ENCODE results near the gene RPN2. TPM values are rescaled to one million over a fixed set of nuclear protein-coding genes. Genes with fewer than 3 reads are reported as not detected.

The RPN2 gene
- total and polyA plus RNA-seq, 10 of the 15 experiments (the other 5 are each of a cell fraction or from before 2014, with no cell fraction given), result 148 to 365 (median 228) TPM

DNA sequence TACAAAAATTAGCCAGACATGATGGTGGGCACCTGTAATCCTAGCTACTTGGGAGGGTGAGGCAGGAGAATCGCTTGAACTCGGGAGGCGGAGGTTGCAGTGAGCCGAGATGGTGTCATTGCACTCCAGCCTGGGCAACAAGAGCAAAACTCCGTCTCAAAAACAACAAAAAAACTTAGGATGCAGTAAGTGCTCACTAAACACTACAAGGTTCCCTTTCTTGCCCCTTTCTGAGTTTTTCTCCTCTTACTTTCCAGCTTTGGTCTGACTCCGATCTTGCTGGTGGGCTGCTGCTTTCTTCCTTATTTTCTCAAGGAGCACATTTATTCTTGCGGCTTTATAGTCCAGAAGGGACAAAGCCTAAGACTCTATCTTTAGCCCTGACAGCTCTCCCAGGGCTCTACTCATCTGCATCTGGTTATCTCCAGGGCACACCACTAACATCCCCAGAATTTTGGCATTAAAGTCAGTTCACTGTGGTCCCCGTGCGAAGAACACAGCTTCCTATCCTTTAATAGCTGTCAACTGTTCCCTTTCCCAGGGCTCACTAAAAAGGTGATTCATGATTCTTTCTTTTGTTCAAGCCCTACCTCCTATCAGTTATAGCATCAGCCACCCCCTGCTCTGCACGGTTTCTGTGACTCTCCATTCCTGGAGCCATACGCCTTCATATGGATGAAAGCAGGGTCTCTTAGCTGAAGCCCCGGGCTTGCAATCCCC, 17.1 kb upstream of the RPN2 start (continued):
- TF ChIP-seq DPF2 (IDR thresholded peaks at IDR 0.05), result no peak
- no peak for TF ChIP-seq JUND (IDR thresholded peaks at IDR 0.05; ENCODE audit: low read depth, low read length)
- TF ChIP-seq, protein P1, sequence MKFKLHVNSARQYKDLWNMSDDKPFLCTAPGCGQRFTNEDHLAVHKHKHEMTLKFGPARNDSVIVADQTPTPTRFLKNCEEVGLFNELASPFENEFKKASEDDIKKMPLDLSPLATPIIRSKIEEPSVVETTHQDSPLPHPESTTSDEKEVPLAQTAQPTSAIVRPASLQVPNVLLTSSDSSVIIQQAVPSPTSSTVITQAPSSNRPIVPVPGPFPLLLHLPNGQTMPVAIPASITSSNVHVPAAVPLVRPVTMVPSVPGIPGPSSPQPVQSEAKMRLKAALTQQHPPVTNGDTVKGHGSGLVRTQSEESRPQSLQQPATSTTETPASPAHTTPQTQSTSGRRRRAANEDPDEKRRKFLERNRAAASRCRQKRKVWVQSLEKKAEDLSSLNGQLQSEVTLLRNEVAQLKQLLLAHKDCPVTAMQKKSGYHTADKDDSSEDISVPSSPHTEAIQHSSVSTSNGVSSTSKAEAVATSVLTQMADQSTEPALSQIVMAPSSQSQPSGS (IDR thresholded peaks at IDR 0.05; ENCODE audit: low read length), result no peak
- no peak for TF ChIP-seq RFX5 (IDR thresholded peaks at IDR 0.05; ENCODE audit: low read depth, low read length)

DNA sequence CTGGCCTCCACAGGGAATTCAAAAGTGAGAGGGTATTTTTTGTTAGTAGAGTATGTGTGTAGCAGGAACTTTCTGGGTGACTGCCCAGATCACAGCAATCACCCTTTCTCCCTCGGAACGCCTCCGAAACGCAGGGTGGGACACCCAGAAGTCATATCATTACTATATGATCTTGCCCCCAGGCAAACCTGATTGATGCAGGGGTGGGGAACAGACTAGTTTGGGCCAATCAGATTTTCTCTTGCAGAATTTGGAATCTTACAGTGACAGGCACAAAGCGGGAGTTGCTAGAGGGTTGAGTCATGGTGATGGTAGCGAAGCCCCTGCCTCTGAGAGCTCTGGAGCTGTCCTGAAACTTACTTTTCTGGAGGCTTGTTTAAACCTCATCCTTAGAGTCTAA, 16.5 kb upstream of the RPN2 start:
- FAIRE-seq, result no peak
- H3K4me3 ChIP-seq, result no peak overlapping the region
- H3K4me1 ChIP-seq (ENCODE audit: control insufficient read depth, insufficient read depth, low read length), result no peaks in the 10 kb centered on the region
- intact Hi-C loops (cut with micrococcal nuclease; ENCODE audit: unreplicated experiment) (no loop called here), in situ Hi-C loops (cut with MboI) (no loop called here)
- no TSS peak for BruUV-seq (replicated peaks)
- no peak overlapping the region for H3K4me2 ChIP-seq (ENCODE audit: control insufficient read depth, insufficient read depth)
- DNase-seq (ENCODE audit: low read depth, low spot score), result no peak
- H4K20me1 ChIP-seq (ENCODE audit: control insufficient read depth, insufficient read depth), result no peaks in the 10 kb centered on the region
- RAD21 ChIA-PET (ENCODE audit: unreplicated experiment), result no interaction called here
- SMC1A ChIA-PET (ENCODE audit: uncharacterized antibody, unreplicated experiment), result no interaction called here
- ATAC-seq, result no peak
- H3K27ac ChIP-seq (ENCODE audit: control insufficient read depth, insufficient read depth), result no peak overlapping the region
- H3K27me3 ChIP-seq (replicated peaks in 1 of 2; ENCODE audit: control insufficient read depth in 2 of 2, insufficient read depth in 2 of 2, low read length in 1 of 2), result no peaks in the 10 kb centered on the region
- H2AFZ ChIP-seq (ENCODE audit: control insufficient read depth, low read depth, low read length), result no peak overlapping the region
- H3K79me2 ChIP-seq (ENCODE audit: control insufficient read depth, insufficient read depth, low read length), result no peaks in the 10 kb centered on the region
- H3K9me3 ChIP-seq (replicated peaks; ENCODE audit: control insufficient read depth, insufficient read depth, low read length), result no peaks in the 10 kb centered on the region
- no peaks in the 10 kb centered on the region for H3K36me3 ChIP-seq (ENCODE audit: control insufficient read depth in 2 of 2, insufficient read depth in 2 of 2, low read length in 1 of 2)
- CTCF ChIA-PET, result no interaction called here
- POLR2A ChIA-PET, result no interaction called here
- 73% methylated on average over 6 of the region's 6 CpGs for WGBS (ENCODE audit: insufficient coverage, insufficient replicate concordance, low lambda C conversion rate, missing lambda C conversion rate)
- no peak for TF ChIP-seq DPF2 (IDR thresholded peaks at IDR 0.05)
- H3K9ac ChIP-seq (ENCODE audit: control insufficient read depth, insufficient read depth, low read length), result no peak overlapping the region
